Gastroesophageal sphincter (tissue), 4 donors: ENCODE measurements around the gene EIF5. TPM values are rescaled to one million over a fixed set of nuclear protein-coding genes. Genes with fewer than 3 reads are reported as not detected.

Source experiments
- ATAC-seq: fragments of 150-250 bp; one replicate; pipeline ENCODE4 v1.9.1; 2016; ENCODE audit warnings: mild to moderate bottlenecking, moderate library complexity
- H3K27ac ChIP-seq, 4 donors: fragments of 200-600 bp; sonication (generic) in 3 of 4; 1 replicate in 3 of 4; 2 replicates in 1 of 4; pipeline ENCODE4 v1.5.1; 2016 to 2019
- H3K27me3 ChIP-seq: fragments of 200-600 bp; sonication (generic); one replicate; pipeline ENCODE4 v1.5.1; 2019
- H3K36me3 ChIP-seq, 2 donors: fragments of 200-600 bp; sonication (generic); one replicate each; pipeline ENCODE4 v1.5.1; 2019; ENCODE audit warnings: control low read depth in 1 of 2
- H3K4me1 ChIP-seq, 3 donors: fragments of 200-600 bp; sonication (generic); 1 replicate in 2 of 3; 2 replicates in 1 of 3; pipeline ENCODE4 v1.5.1; 2016 to 2019; ENCODE audit warnings: control low read depth in 2 of 3
- H3K4me3 ChIP-seq, 2 donors: fragments of 200-600 bp; sonication (generic); one replicate each; pipeline ENCODE4 v1.5.1; 2019; ENCODE audit warnings: mild to moderate bottlenecking in 1 of 2, moderate library complexity in 1 of 2
- H3K9me3 ChIP-seq, 3 donors: fragments of 200-600 bp; sonication (generic); one replicate each; pipeline ENCODE4 v1.5.1; 2017 to 2019; ENCODE audit warnings: control low read depth in 2 of 3
- EP300 ChIP-seq: sonication (generic); formaldehyde crosslinking; IDR thresholded peaks from one replicate; pipeline ENCODE4 v1.6.1; 2017; ENCODE audit warnings: antibody characterized with exemption, mild to moderate bottlenecking
- POLR2A ChIP-seq, 2 donors: fragments of 450-650 bp; IDR thresholded peaks; one replicate each; pipeline ENCODE4 v1.6.1; 2017; ENCODE audit warnings: antibody characterized with exemption in 2 of 2, mild to moderate bottlenecking in 2 of 2, moderate library complexity in 1 of 2
- POLR2AphosphoS5 ChIP-seq: sonication (generic); formaldehyde crosslinking; IDR thresholded peaks from one replicate; pipeline ENCODE4 v1.6.1; 2017; ENCODE audit warnings: antibody characterized with exemption
- WGBS, 2 donors: methylation state at CpG; one replicate each; pipeline ENCODE4 v1.1.5; 2018; ENCODE audit warnings: low coverage in 1 of 2; 5-methylcytosine and 5-hydroxymethylcytosine counted together
- total RNA-seq, 4 donors: library from RNA; depleted of rRNA; stranded (reverse); fragments of >200 nt; gene quantifications; one replicate each; pipeline ENCODE4 v1.1.0, GENCODE V29; 2016
- TF ChIP-seq, protein P1 (sequence below), 4 experiments: fragments of 200-600 bp in 2 of 4; fragments of 450-650 bp in 2 of 4; sonication (generic) in 1 of 4; IDR thresholded peaks; one replicate each; pipeline ENCODE4 v1.5.1; 2017 to 2019; ENCODE audit warnings: antibody characterized with exemption in 4 of 4, mild to moderate bottlenecking in 2 of 4, moderate library complexity in 2 of 4

EIF5 gene
- total RNA-seq, 4 donors from 2014 or later = 166 to 252 (median 203) TPM

DNA sequence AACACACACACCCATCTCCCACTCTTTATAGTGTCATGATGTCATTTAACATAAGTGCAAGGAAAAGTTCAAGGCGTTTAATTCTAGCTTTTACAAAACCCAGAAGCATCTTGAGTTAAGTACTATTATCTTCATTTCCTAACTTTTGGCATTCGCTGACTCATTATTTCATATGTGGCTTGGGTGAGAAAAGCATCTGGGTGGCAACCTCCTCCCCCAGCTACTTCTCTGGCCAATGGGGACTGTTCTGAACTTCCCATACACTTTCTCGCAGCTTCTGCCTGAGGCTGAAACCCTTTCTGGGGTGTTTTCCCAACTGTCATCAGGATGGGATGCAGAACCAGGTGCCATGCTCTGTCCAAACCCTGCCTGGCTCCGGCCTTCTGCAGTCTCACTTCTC, 48.3 kb downstream of the EIF5 start:
- Histone ChIP-seq H3K9me3 (no peaks in the 10 kb centered on the region), H3K36me3 (no peaks in the 10 kb centered on the region), H3K27me3 (peaks cover 7% of the 10 kb centered on the region), H3K4me1 (peaks cover 0 to 14% (median 7%) of the 10 kb centered on the region in 3 donors), H3K27ac (no peak overlapping the region), H3K4me3 (no peak overlapping the region)
- TF ChIP-seq EP300 = no peak
- no peak for TF ChIP-seq POLR2AphosphoS5
- no peak for TF ChIP-seq POLR2A (IDR thresholded peaks at IDR 0.05)
- TF ChIP-seq, protein P1, sequence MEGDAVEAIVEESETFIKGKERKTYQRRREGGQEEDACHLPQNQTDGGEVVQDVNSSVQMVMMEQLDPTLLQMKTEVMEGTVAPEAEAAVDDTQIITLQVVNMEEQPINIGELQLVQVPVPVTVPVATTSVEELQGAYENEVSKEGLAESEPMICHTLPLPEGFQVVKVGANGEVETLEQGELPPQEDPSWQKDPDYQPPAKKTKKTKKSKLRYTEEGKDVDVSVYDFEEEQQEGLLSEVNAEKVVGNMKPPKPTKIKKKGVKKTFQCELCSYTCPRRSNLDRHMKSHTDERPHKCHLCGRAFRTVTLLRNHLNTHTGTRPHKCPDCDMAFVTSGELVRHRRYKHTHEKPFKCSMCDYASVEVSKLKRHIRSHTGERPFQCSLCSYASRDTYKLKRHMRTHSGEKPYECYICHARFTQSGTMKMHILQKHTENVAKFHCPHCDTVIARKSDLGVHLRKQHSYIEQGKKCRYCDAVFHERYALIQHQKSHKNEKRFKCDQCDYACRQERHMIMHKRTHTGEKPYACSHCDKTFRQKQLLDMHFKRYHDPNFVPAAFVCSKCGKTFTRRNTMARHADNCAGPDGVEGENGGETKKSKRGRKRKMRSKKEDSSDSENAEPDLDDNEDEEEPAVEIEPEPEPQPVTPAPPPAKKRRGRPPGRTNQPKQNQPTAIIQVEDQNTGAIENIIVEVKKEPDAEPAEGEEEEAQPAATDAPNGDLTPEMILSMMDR (IDR thresholded peaks at IDR 0.05) = no peak
- no peak for ATAC-seq
- 45 to 77% methylated on average over 3 of the region's 4 CpGs for WGBS, 2 donors

- H3K4me3 ChIP-seq = peak overlapping the region; percentile 80 to 91
- ATAC-seq = no peak
- H3K36me3 ChIP-seq = no peaks in the 10 kb centered on the region
- H3K4me1 ChIP-seq = peaks cover 0 to 33% (median 21%) of the 10 kb centered on the region in 3 donors
- H3K9me3 ChIP-seq = no peaks in the 10 kb centered on the region
- no peaks in the 10 kb centered on the region for H3K27me3 ChIP-seq
- 24 to 31% methylated on average over 3 to 7 of the region's 31 CpGs for WGBS, 2 donors
- TF ChIP-seq POLR2A (IDR thresholded peaks at IDR 0.05) (no peak), EP300 (no peak), POLR2AphosphoS5 (no peak)
- TF ChIP-seq, protein P1 (IDR thresholded peaks at IDR 0.05) = no peak
- peak overlapping the region in 3 of 4 donors; percentile 96 to 100 (median 100) for H3K27ac ChIP-seq
These were observed 50.6 kb downstream of the EIF5 start for GRCh38 chr14:103384450-103385151.

DNA sequence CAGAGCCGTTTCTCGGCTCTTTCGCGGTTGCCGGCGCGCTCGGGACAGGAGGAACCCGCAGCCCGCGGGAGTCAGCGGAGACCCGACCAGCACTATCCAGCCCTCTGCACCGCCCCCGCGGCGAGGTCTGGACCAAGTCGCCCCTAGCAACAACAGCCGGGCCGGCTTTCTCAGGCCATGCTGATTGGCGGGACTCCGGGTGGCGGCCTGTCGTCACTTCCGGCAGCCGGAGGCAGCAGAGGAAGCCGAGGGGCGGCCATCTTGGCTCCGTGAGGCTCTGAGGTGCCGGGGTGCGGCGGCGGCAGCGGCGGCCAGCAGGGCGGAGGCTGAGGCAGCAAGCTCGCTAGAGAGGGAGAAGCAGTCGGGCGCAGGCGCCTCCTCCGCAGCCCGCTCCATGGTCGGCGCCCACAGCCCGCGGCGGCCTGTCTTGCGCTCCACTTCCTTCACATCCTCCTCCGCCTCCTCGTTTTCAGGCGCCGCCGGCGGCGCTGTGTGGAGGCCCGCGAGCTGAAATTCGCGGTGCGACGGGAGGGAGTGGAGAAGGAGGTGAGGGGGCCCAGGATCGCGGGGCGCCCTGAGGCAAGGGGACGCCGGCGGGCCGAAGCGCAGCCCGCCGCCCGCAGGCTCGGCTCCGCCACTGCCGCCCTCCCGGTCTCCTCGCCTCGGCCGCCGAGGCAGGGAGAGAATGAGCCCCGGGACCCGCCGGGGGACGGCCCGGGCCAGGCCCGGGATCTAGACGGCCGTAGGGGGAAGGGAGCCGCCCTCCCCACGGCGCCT, 51.3 kb downstream of the EIF5 start, which contains the start of gene MARK3:
Gene MARK3, plus strand, starts transcription at position 264 of the 777 bp plus-strand sequence. CDS start 615 bp downstream, outside the sequence.
- peak within 1 kb of the TSS; percentile 80 to 91 for H3K4me3 ChIP-seq
- no peaks in the 10 kb centered on the region for H3K9me3 ChIP-seq

DNA sequence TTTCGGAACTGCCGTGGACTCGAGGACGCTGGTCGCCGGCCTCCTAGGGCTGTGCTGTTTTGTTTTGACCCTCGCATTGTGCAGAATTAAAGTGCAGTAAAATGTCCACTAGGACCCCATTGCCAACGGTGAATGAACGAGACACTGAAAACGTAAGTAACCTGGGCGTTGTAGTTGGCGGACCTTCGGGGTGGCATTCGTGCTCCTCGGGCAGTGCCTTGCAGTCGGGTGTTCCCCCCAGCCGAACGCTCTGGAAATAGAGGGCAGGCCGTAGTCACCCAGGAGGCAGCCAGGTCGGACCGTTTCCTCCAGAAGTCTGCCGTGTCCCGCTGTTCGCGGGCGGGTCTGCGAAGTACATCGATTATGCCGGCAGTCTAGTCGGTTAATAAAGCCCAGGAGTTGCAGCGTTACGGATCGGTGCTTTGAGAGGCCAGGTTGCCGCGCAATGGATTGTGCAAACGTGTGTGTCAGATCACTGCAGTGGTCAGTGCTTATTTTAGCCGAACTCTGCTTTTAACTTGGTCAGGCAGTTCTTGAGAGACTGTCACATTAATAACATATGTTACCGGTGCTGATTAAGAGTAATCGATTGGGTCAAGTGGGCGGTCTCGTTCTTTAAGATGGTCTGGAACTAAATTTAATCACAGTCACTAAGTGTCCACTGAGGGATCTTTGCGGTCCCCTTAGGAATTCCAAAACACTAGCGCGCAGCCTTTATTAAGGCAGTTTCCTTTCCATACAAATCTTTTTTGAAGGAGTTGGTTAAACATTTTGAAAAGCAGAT, 52.1 kb downstream of the EIF5 start:
- Histone ChIP-seq H3K4me1 (peaks cover 0 to 44% (median 21%) of the 10 kb centered on the region in 3 donors), H3K27ac (peak overlapping the region; percentile 92 to 100 (median 98)), H3K9me3 (no peaks in the 10 kb centered on the region), H3K36me3 (no peaks in the 10 kb centered on the region), H3K4me3 (peak overlapping the region; percentile 80 to 91), H3K27me3 (no peaks in the 10 kb centered on the region)
- TF ChIP-seq POLR2A (IDR thresholded peaks at IDR 0.05) (no peak), EP300 (no peak), POLR2AphosphoS5 (no peak)
- TF ChIP-seq, protein P1 (IDR thresholded peaks at IDR 0.05) = no peak
- ATAC-seq = no peak
- WGBS, 2 donors = 0% methylated on average over 5 to 17 of the region's 44 CpGs

More for the DNA sequence above, 51.3 kb downstream of the EIF5 start, which contains the start of gene MARK3:
- H3K4me1 ChIP-seq = peaks cover 0 to 36% (median 21%) of the 10 kb centered on the region in 3 donors
- peak; percentile 99 for ATAC-seq
- H3K27ac ChIP-seq = peak within 1 kb of the TSS; percentile 92 to 100 (median 98)
- no peaks in the 10 kb centered on the region for H3K36me3 ChIP-seq
- no peaks in the 10 kb centered on the region for H3K27me3 ChIP-seq
- TF ChIP-seq POLR2A (IDR thresholded peaks at IDR 0.05) = peak; percentile 86 to 93
- TF ChIP-seq, protein P1 (IDR thresholded peaks at IDR 0.05) = peak in 3 of 4 experiments; percentile 33 to 42 (median 36)
- TF ChIP-seq POLR2AphosphoS5 = peak; percentile 93
- no peak for TF ChIP-seq EP300
- WGBS, 2 donors = 0% methylated on average over 14 of the region's 91 CpGs; no CpG with 5 or more reads in 1 of the 2 donors
